Activated B cell treated with CpG ODN at 0.5 μM for 24 hours (primary cell): ENCODE results near the gene PHLPP2. TPM values are rescaled to one million over a fixed set of nuclear protein-coding genes. Genes with fewer than 3 reads are reported as not detected.

Experiments
- ATAC-seq: fragments of 200-7000 bp; cut with Tn5 transposase; one replicate; pipeline ENCODE4 v1.10.0; 2021; ENCODE audit warnings: low read depth, mild to moderate bottlenecking, moderate library complexity
- CTCF ChIA-PET: fragments of 350-600 bp; sonication (Branson Sonifier 250); formaldehyde crosslinking; loops from one replicate; lab custom pipeline; 2021; ENCODE audit warnings: antibody characterized with exemption; lab: Charles Lee
- POLR2A ChIA-PET: fragments of 350-600 bp; sonication (Branson Sonifier 250); formaldehyde crosslinking; loops from one replicate; lab custom pipeline; 2021; ENCODE audit warnings: antibody characterized with exemption; lab: Charles Lee
- DNase-seq: peaks from one replicate; pipeline ENCODE4 v3.0.0; 2022
- H3K27ac Mint-ChIP-seq: one replicate; pipeline ENCODE4 v1.8.0; 2020; ENCODE audit warnings: mixed read lengths
- H3K27me3 Mint-ChIP-seq: one replicate; pipeline ENCODE4 v1.8.0; 2021; ENCODE audit warnings: mixed read lengths
- H3K36me3 Mint-ChIP-seq: one replicate; pipeline ENCODE4 v1.8.0; 2021; ENCODE audit warnings: low read depth, mixed read lengths
- H3K4me1 Mint-ChIP-seq: one replicate; pipeline ENCODE4 v1.8.0; 2021; ENCODE audit warnings: mixed read lengths
- H3K4me3 Mint-ChIP-seq: one replicate; pipeline ENCODE4 v1.8.0; 2020; ENCODE audit warnings: mild to moderate bottlenecking, mixed read lengths
- H3K9me3 Mint-ChIP-seq: one replicate; pipeline ENCODE4 v1.8.0; 2020; ENCODE audit warnings: mixed read lengths
- intact Hi-C: fragments of 100-400 bp; cut with micrococcal nuclease; formaldehyde crosslinking; loops from one replicate; pipeline ENCODE4 v1.15.1; 2024
- total RNA-seq: library from RNA; stranded (reverse); gene quantifications from 2 replicates; pipeline ENCODE4 v1.2.3, GENCODE V29; 2022
- TF ChIP-seq, protein P1 (sequence below): fragments of 200-600 bp; IDR thresholded peaks from one replicate; pipeline ENCODE4 v1.8.0; 2022; ENCODE audit warnings: antibody characterized with exemption, mild to moderate bottlenecking

The PHLPP2 gene
- total RNA-seq, 1 donor from 2014 or later, result 10.0 TPM

DNA sequence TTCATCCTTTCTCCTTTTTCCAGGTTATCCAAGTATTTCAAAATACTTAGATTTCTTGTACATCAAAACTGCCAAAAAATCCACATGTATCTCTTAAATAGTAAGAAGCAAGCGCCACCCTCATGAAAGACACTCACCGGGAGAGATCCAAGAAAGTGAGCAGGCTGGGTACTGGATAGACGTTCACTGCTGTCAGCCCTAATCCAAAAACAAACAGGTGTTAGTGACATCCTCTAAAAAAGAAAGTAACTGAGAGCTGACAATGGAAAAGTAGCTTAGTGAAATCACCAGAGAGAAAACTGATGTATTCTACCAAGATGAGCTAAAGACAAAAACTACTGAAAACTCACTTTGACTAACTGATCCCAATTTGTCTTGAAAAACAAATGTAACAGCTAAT lies 52.4 kb downstream of the PHLPP2 start:
- Mint-ChIP-seq H3K4me1 (no peaks in the 10 kb centered on the region), H3K4me3 (no peak overlapping the region), H3K9me3 (no peaks in the 10 kb centered on the region), H3K27me3 (no peaks in the 10 kb centered on the region), H3K36me3 (peaks cover 78% of the 10 kb centered on the region), H3K27ac (no peak overlapping the region)
- ChIA-PET CTCF (no interaction called here), POLR2A (no interaction called here)
- TF ChIP-seq, protein P1, sequence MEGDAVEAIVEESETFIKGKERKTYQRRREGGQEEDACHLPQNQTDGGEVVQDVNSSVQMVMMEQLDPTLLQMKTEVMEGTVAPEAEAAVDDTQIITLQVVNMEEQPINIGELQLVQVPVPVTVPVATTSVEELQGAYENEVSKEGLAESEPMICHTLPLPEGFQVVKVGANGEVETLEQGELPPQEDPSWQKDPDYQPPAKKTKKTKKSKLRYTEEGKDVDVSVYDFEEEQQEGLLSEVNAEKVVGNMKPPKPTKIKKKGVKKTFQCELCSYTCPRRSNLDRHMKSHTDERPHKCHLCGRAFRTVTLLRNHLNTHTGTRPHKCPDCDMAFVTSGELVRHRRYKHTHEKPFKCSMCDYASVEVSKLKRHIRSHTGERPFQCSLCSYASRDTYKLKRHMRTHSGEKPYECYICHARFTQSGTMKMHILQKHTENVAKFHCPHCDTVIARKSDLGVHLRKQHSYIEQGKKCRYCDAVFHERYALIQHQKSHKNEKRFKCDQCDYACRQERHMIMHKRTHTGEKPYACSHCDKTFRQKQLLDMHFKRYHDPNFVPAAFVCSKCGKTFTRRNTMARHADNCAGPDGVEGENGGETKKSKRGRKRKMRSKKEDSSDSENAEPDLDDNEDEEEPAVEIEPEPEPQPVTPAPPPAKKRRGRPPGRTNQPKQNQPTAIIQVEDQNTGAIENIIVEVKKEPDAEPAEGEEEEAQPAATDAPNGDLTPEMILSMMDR, result no peak
- DNase-seq (no peak), ATAC-seq (no peak)
- intact Hi-C loops, result no loop called here

- Mint-ChIP-seq H3K4me3 (no peak overlapping the region), H3K27ac (no peak overlapping the region), H3K4me1 (no peaks in the 10 kb centered on the region), H3K36me3 (peaks cover 81% of the 10 kb centered on the region), H3K9me3 (no peaks in the 10 kb centered on the region), H3K27me3 (no peaks in the 10 kb centered on the region)
- DNase-seq (no peak), ATAC-seq (no peak)
- intact Hi-C loops, result no loop called here
- TF ChIP-seq, protein P1, result no peak
- ChIA-PET CTCF (no interaction called here), POLR2A (no interaction called here)
These were observed 53.3 kb downstream of the PHLPP2 start for GRCh38 chr16:71671165-71671564.

DNA sequence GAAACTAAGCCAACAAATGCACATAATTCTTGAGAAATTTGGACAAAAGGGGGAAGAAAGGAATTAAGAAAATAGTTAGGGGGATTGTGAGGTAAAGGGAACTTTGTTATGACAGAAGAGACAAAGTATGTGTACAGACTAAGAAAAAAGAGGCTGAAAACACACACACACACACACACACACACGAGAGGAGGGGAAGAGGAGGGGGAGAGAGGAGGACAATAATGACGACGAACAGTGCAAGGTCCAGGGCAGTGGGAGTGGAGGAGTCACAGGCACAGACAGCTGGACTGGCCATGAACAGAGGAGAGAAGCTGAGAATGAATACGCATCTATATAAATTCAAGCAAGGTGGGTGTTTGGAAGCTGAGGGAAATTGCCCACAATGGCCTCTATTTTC lies 54.0 kb downstream of the PHLPP2 start:
- DNase-seq (no peak), ATAC-seq (no peak)
- no peaks in the 10 kb centered on the region for H3K4me1 Mint-ChIP-seq
- H3K36me3 Mint-ChIP-seq, result peaks cover 80% of the 10 kb centered on the region
- POLR2A ChIA-PET, result interaction anchor here (0.6 kb wide), 1 partner anchor 190 kb away, joined by 3 read pairs; no protein-coding TSS in a partner anchor
- H3K27me3 Mint-ChIP-seq, result no peaks in the 10 kb centered on the region
- intact Hi-C loops, result no loop called here
- no peak overlapping the region for H3K27ac Mint-ChIP-seq
- TF ChIP-seq, protein P1, result no peak
- no peak overlapping the region for H3K4me3 Mint-ChIP-seq
- H3K9me3 Mint-ChIP-seq, result no peaks in the 10 kb centered on the region
- CTCF ChIA-PET, result interaction anchor here (0.8 to 1.4 kb wide), 2 partner anchors 15 to 125 kb away, joined by 3 read pairs; no protein-coding TSS in a partner anchor

GRCh38 chr16:71669926-71670536 lies 54.5 kb downstream of the PHLPP2 start:
- H3K4me1 Mint-ChIP-seq, result no peaks in the 10 kb centered on the region
- H3K27me3 Mint-ChIP-seq, result no peaks in the 10 kb centered on the region
- intact Hi-C loops, result loop anchor here (10.0 kb wide), 1 partner anchor 295 kb away; no protein-coding TSS in a partner anchor
- TF ChIP-seq, protein P1, result no peak
- DNase-seq (no peak), ATAC-seq (no peak)
- no peak overlapping the region for H3K27ac Mint-ChIP-seq
- H3K36me3 Mint-ChIP-seq, result peaks cover 77% of the 10 kb centered on the region
- no peaks in the 10 kb centered on the region for H3K9me3 Mint-ChIP-seq
- no peak overlapping the region for H3K4me3 Mint-ChIP-seq
- ChIA-PET POLR2A (interaction anchor here (0.6 kb wide), 1 partner anchor 191 kb away, joined by 3 read pairs; no protein-coding TSS in a partner anchor), CTCF (interaction anchor here (0.8 to 1.4 kb wide), 2 partner anchors 15 to 125 kb away, joined by 3 read pairs; no protein-coding TSS in a partner anchor)

- Mint-ChIP-seq H3K4me1 (no peaks in the 10 kb centered on the region), H3K27ac (no peak overlapping the region), H3K36me3 (peaks cover 76% of the 10 kb centered on the region), H3K4me3 (no peak overlapping the region), H3K9me3 (no peaks in the 10 kb centered on the region), H3K27me3 (no peaks in the 10 kb centered on the region)
- DNase-seq (no peak), ATAC-seq (no peak)
- TF ChIP-seq, protein P1, result no peak
- intact Hi-C loops, result loop anchor here (10.0 kb wide), 1 partner anchor 298 kb away; no protein-coding TSS in a partner anchor
- POLR2A ChIA-PET, result no interaction called here
- CTCF ChIA-PET, result no interaction called here
These were observed 57.4 kb downstream of the PHLPP2 start for GRCh38 chr16:71666928-71667707.
